GM19372 (cell line): Measurements from ENCODE around the gene HOPX.
"Not testable (repeated sequence)": the region's sequence is repeated elsewhere in the genome, so short reads cannot be mapped to it uniquely, and the experiment has no call there.

Experiments
- ATAC-seq: cut with Tn5 transposase; IDR thresholded peaks from one replicate; pipeline ENCODE4 v1.9.1; 2021; ENCODE audit warnings: mild to moderate bottlenecking, low read depth, moderate library complexity; ENCODE audit not compliant: unreplicated experiment

The HOPX gene

DNA sequence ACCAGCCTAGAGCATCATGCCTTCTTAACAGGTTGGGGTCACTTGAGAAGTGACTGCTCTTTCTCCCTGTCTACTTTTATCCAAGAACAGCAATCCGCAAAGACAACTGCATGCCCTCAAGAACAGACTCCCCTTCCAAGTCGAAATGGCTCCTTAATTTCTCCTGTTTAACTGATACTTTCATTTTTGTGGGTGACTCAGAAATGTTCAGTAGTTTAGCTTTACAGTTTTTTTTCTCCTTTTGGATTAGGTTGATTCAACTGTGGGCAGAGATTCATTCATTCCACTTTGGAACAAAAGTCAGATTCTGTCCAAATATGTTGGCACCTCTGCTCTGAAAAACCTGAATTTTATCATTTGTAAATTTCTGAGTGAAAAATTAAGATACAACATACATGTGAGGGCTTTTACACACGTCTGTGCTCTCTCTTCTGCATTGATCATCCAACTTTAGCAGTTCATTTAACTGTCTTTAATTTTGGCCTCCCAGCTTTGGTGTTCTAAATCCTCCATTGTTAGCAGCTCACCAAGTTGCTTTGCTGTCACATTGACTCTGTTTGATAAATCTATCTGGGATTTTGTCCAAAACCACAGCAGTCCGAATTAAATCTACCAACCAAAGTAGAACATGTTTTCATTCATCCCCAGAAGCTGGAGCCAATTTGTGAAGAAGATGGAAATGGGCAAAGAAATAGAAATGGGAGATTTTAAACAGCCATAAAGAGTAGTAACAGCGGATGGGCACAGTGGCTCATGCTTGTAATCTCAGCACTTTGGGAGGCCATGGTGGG, 50.0 kb downstream of the HOPX start:
- no peak for ATAC-seq

DNA sequence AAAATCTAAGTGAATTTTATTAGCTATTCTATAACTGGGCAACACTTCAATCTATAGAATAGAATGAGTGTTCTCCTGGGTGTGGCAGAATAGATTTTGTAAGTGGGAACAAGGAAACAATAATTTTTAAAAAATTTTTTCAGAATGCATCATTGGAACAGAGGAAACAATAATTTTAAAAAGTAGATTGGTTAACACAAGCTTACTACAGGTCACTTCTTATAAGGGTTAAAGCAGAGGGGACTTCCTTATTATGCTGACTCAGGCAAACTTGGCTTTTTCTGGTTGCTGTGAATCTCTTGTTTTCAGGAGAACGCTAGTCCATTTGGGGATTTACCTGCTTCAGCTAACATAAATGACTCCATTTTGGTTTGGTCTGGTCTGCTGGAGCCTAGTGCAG, 52.5 kb downstream of the HOPX start:
- ATAC-seq = no peak

DNA sequence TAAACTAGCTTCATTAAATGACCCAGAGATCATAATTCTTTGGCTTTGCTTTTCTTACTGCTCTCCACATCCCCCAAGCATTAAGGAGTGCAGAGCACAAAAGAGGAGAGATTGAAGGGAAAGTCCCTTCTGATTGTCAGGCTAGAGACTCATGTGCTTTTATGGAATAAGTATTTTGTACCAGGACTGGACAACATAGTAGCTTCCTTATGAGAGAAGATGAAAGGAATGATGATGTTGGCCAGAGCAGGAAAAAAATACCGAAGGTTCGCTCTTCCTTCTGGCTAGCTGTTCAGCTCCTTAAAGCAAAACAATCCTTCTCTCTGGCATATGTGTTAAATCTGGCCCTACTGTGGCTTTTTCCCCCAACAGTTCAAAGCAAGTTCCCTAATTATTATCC, 53.1 kb downstream of the HOPX start:
- ATAC-seq = no peak

DNA sequence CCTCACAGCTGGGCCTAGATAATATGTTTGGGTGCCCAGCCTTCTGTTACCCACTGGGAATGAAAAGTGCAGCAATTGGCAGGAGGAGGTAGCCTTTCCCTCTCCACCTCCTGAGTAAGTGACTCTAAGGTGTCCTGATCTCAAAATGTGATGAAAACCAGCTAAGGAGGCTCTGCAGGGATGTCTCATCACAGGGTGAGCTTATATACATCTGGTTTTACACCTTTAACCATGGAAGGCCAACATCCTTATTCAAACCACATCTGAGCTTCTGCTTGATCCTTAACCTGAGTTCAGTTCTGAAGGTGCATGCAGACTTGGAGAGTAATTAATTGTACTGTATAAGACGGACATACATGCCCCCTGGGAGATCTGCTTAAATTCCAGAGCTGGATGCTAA, 53.7 kb downstream of the HOPX start:
- ATAC-seq = no peak

DNA sequence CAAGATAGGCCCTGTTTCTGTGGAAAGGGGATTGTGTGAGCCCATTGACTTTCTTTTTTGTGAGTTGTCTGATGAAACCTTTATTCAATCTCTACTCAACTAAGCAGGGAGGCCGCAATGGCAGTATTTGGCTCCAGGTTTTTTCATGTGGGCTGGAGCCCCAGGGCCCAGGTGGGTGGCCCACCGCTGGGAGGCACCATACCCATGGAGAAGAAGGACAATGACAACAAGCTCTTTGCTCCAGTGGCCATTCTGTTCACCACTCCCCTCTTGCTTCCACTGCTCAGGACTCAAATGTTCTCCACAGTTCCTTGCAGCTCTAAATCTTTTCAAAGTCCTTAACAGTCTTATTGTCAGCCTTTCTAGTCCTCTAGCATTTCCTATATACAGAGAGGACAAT, 54.1 kb downstream of the HOPX start:
- ATAC-seq = no peak

DNA sequence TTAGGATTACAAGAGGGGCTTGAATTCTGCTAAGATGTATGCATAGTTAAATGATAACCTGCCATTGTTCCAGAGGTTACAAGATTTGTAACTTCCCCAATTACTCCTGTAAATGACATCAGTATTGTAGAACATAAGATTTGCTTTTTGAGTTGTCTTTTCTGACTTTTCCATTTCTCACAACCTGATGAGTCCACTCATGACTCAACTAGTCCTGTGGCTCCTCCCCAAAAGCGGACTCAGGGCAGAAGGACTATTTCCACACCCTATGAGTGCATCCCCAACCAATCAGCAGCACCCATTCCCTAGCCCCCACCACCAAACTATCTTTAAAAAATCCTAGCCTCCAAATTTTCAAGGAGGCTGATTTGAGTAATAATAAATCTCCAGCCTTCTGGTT, 54.7 kb downstream of the HOPX start:
- no peak for ATAC-seq

DNA sequence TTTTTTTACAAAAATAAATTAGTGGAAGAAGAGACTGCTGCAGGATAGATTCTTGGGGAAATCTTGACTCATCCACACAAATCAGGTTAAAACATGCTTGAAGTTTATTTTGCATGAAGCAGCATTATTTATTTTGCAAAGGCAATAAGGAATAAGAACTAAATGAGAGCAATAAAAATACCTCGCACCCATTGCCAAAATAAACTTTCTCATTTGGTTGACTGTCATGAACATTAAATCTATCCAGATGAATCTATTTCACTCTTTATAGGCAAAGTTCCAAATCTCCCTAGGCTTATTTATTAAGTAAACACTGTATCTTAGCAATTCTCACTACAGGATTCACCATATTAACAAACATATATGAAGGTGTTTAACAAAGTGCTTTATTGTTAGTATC, 58.9 kb downstream of the HOPX start:
- no peak for ATAC-seq

DNA sequence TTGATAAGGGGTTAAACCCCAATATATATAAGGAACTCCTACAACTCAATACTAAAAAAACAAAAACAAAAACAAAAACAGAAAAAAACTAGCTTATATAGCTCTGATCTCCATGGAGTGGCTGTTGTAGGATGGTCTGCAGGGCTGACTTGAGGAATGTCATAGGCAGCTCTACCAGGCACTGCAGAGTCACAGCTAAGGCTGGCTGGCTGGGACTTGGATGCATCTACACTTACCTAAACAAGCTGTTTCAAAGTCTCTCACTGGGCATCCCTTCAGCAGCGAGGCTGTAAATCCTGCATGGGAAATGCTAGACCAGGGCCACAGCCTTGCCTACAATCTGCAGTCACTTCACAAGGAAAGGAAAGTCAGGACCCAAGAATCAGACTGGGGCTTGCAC, 61.3 kb downstream of the HOPX start:
- no peak for ATAC-seq

DNA sequence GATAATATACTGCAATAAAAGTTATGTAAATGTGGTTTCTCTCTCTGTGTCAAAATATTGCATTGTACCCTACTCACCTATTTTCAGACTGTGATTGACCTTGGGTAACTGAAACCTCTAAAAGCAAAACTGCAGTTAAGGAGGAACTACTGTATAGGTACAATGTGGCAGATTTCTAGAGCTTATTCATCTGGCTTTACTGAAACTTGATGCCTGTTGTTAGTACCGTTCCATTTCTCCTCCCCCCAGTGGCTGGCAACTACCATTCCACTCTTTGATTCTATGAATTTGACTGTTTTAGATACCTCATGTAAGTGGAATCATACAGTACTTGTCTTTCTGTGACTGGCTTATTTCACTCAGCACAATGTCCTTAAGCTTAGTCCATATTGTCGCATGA, 61.9 kb downstream of the HOPX start:
- no peak for ATAC-seq

DNA sequence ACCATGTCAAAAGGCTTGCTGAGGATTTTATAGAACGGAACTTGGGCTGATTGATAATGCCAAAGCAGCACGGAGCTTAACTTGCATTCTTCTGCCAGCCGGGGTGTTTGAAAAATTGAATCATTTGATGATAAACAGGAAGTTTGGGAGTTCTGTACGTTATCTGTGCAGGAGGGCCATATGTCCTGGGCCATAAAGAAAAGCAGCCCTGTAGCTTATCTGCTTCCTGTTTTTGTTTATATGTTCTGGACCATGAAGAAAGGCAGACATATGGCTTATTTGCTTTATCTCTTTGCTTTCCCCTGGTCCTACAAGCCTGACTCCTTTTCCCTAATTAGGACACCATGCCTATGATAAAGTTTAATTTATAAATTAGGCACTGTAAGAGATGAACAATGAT, 62.4 kb downstream of the HOPX start:
- no peak for ATAC-seq

DNA sequence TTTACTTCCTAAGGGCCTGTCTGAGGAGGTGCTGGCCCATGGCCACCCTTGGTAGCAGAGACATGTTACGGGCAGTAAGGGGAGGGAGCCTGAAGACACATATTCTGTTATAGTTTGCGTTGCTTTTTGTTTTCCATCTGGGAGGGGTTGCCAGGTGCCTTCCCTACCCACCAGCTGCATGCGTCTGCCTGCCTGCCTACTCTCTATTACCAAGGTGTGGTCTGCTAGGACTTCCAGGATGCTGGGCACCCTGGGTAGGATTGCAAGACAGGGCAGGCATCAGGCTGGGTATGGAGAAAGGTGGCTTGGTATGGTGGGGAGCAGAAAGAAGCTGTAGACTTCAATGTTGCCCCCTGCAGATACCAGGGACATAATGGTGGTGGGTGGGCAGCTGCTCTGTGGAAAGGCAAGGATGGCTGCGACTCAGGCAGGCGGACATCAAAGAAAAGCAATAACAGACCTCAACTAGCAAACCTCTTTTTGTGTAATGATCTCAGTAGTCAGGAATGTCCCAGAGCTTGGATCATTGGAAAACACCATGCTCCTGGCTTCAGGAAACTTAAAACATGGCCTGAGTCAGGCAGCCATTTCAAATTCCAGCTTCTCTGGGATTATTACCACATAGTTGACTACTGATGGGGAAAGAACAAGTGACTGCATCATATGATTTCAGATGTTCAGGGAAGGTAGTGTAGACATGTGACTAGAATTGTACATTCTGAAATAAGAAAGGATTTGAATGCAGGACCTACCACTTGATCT, 67.8 kb downstream of the HOPX start:
- ATAC-seq = no peak

DNA sequence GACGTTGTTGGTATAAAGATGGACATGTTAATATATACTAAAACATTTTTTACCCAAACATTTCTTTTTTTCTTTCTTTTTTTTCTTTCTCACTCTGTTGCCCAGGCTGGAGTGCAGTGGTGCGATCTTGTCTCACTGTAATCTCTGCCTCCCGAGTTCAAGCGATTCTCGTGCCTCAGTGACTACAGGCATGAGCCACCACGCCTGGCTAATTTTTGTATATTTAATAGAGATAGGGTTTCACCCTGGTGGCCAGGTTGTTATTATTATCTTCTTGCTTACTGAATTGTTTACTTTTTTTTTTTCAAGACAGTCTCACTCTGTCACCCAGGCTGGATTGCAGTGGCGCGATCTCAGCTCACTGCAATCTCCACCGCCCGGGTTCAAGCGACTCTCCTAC, 68.8 kb downstream of the HOPX start:
- ATAC-seq = no peak

DNA sequence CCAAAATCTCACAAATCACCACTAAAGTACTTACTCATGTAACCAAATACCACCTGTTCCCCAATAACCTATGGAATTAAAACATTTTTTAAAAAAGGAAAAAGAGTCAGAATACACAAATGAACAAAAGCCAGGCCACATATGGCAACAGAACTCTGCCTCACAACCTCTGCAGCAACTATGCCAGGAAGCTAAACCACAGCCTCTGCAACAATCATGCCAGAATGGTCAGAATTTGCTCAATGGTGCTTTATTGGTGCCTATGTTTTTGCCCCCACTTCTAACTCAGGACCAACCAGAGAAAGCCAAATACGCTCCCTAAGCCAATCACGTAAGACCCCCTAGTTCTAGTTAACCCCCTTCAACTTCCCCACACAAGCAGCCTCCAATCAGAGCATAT, 69.6 kb downstream of the HOPX start:
- no peak for ATAC-seq

DNA sequence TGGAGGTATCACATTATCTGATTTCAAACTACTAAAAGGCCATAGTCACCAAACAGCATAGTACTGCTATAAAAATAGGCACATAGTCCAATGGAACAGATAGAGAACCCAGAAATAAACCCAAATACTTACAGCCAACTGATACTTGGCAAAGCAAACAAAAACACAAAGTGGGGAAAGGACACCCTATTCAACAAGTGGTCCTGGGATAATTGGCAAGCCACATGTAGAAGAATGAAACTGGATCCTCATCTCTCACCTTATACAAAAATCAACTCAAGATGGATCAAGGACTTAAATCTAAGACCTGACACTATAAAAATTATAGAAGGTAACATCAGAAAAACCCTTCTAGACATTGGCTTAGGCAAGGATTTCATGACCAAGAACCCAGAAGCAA, 70.9 kb downstream of the HOPX start:
- not testable (repeated sequence) for ATAC-seq

DNA sequence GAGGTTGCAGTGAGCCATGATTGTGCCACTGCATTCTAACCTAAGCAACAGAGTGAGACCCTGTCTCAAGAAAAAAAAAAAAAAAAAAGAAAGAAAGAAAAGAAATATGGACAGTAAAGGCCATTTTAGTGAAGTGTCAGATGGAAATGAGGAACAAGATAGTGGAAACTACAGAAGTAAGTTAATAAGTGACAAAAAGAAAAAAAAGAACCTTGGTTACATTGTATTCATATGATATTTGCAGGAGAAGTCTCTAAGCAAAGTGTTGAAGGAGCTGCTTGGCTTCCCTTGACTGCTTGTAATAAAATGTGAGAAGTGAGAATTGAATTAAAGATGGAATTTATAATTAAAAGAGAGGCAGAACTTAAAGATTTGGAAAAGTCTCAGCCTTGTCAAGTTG, 73.2 kb downstream of the HOPX start:
- ATAC-seq = no peak

DNA sequence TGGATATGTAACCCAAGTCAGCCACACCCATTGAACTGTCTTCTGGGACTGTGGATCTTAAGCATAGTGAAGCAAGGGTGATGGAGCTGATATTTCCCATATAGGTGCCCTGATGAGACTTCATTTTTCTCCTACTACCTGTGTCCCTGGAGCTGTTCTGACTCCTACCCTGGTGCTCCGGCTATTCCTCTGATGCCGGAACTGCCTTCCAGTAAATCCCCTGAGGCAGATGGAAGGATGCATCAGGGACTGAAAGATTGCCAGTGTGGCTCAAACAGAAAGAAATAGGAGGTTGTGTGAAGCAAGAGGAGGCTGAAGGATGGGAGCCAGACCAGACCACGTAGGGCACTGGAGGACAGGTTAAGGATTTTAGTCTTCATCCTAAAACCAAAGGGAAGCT, 74.7 kb downstream of the HOPX start:
- ATAC-seq = no peak

DNA sequence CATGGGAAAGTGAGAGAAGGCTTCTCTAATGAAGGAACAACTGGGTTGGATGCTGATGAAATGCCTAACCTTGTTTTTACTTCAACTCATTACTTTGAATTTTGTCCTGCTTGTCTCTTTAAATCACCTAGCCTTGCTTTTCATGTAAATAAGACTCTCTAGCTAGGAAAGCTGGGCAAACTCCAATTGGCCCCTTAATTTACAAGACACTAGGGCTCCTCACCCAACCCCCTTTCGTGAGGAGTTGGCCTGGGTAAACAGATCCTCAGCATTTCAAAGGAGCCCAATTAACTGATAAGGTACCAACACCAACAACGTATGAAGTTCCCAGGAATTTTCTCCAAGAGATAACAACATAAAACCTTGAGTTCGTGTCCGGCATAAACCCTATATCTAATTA, 75.6 kb downstream of the HOPX start:
- not testable (repeated sequence) for ATAC-seq

DNA sequence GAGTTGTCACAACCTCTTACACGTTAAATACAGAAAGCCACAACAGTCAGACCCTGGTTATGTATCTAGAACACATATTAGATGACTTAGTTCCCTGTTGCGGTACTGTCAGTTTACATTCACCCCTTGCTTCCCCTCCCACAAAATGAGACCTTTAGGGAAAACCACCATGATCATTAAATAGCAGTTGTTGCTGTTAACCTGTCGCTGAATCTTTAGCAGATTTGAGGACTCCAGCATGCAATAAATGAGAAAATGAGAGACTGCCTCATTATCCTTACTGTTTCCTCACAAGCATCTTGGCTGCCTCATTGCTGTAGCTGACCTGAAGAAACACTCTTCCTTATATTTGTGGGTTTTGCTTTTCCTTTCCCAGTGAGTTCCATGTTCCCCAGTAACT, 77.8 kb downstream of the HOPX start:
- no peak for ATAC-seq
